Measurements from ENCODE around the gene QSER1. TPM values are rescaled to one million over a fixed set of nuclear protein-coding genes. Genes with fewer than 3 reads are reported as not detected.
A peak's percentile ranks its signal among the peaks of the same experiment; 100 is the strongest.

The QSER1 gene
- total RNA-seq, 1 donor from 2014 or later, result 22.7 TPM

DNA sequence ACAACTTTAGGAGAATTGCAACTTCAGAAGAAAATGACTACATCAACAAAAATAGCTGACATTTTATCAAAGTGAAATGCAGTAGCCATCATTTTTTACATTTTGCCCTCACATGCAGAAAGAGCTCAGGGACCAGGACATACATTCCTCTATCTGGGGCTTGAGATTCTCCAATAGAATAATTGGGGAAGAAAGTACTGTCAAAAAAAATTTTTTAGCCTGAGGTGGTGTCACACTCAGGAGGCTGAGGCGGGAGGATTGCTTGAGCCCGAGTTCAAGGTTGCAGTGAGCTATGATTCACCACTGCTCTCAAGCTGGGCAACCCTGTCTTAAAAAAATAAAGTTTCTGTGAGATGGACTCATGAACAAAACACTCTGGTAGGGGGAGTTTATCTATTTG is 90.9 kb downstream of the QSER1 start:
- intact Hi-C loops (cut with DNase I), result no loop called here
- DNase-seq (ENCODE audit: low spot score), result no peak

GRCh38 chr11:32985600-32985999 is 93.0 kb downstream of the QSER1 start:
- DNase-seq (ENCODE audit: low spot score), result no peak
- intact Hi-C loops (cut with DNase I), result no loop called here

DNA sequence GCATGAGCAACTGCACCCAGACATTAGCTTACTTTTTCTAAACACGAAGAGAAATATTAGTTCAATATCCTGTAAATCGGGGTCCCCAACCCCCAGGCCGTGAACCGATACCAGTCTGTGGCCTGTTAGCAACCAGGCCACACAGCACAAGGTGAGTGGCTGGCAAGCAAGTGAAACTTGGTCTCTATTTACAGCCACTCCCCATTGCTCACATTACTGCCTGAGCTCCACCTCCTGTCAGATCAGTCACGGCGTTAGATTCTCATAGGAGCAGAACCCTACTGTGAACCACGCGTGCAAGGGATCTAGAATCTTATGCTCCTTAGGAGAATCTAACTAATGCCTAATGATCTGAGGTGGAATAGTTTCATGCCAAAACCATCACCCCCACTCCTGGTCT is 95.2 kb downstream of the QSER1 start:
- no peak for DNase-seq (ENCODE audit: low spot score)
- intact Hi-C loops (cut with DNase I), result no loop called here

- no peak for DNase-seq (ENCODE audit: low spot score)
- intact Hi-C loops (cut with DNase I), result no loop called here
Measured at GRCh38 chr11:32990481-32990880, 97.9 kb downstream of the QSER1 start.

DNA sequence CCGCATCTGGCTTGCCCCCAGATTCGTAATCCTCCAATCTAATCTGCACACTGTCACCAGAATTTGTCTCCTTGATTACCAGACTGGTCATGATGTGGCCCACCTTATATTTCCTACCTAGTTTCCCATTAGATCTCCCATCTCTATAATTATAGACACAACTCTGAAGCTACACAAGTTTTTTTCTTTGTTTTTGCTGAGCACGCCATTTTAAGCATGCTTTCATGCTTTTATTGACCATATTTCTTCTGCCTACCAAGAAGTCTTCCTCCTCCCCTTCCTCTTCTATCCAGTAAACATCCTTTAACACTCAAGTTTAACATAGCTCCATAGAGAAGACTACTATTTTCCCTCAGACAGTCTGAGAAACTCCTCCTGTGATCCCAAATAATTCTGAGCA is 98.8 kb downstream of the QSER1 start:
- DNase-seq (ENCODE audit: low spot score), result no peak
- intact Hi-C loops (cut with DNase I), result no loop called here

DNA sequence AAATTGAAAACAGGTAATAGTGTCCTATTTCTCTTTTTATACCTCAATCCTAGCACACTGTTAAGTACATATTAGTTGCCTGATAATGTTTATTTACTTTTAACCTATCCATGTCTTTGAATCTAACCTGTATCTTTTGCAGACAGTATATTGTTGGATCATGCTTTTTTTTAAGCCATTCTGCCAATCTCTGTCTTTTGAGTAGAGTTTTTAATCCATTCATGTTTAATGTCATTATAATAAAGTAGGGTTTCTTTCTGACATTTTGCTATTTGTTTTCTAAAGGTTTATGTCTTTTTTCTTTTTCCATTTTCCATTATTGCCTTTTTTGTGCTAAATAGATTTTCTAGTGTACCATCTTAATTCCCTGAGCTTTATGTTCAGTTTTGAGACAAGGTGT is 99.3 kb downstream of the QSER1 start:
- intact Hi-C loops (cut with DNase I), result no loop called here
- no peak for DNase-seq (ENCODE audit: low spot score)

GRCh38 chr11:33000181-33000580 is 107.6 kb downstream of the QSER1 start:
- intact Hi-C loops (cut with DNase I), result no loop called here
- no peak for DNase-seq (ENCODE audit: low spot score)

DNA sequence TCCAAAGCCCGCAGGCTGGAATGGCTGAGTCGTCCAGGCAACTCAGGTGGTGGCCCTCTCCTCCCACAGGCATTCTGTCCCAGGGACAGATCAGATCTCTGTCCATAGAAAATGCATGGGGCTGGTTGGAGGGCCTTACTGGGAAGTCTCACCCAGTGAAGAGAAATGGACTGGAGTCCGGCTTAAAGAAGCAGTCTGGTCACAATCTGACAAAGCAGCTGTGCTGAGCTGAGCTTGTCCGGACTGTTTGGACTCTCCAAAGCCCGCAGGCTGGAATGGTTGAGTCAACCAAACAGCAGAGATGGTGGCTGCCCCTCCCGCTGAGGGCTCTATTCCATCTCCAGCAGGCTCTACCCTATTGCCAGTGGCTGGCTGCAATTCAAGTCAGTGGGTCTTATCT is 108.7 kb downstream of the QSER1 start:
- intact Hi-C loops (cut with DNase I), result no loop called here
- no peak for DNase-seq (ENCODE audit: low spot score)

DNA sequence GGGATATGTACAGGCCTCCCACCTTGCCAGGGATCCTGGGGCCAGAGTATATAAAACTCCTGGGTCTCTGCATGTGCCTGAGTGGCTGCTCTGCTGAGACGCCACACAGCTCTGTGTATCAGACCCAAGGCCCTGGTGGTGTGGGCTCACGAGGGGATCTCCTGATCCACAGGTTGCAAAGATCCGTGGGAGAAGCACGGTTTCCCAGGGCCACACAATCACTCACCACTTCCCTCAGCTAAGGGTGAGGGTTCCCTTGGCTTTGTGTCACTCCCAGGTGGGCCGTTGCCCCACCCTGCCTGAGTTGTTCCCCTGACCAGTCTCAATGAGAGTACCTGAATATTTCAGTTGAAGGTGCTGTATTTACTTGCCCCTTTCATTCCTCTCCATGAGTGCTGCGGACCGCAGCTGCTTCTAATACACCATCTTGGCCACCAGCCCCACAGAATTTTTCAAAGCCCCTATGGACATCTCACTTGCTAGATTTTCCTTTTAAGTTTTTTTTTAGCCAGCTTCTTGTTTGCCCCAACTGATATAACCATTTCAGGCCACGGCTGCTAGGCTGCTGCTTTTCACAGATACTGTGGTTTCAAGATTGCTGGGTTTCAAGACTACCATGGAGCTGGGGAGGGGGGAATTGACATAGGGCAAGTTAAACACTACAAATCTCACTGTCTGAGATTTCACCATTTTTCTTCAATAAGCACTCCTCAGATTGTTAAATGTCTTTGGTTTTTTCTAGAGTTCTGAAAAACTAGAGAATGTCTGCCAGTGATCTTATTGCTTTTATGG is 109.3 kb downstream of the QSER1 start:
- DNase-seq (ENCODE audit: low spot score), result no peak
- intact Hi-C loops (cut with DNase I), result no loop called here

DNA sequence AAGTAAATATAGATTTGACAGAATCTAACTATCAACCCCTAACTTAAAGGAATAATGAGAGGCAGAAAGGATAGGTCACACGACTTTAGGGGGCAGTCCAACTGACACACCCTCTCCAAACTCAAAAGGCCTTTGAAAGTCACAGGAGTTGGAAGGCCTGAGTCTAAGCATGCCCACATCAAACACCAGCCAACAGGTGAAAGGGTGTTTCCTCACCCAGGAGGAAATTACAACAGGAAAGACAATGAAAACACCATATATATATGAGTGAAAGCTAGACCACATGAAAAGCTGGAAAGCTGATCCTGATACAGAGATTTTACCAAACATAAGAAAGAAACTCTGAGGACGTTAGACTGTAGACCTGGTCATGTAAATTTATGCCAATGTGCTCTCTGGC is 112.6 kb downstream of the QSER1 start:
- intact Hi-C loops (cut with DNase I), result no loop called here
- DNase-seq (ENCODE audit: low spot score), result no peak

DNA sequence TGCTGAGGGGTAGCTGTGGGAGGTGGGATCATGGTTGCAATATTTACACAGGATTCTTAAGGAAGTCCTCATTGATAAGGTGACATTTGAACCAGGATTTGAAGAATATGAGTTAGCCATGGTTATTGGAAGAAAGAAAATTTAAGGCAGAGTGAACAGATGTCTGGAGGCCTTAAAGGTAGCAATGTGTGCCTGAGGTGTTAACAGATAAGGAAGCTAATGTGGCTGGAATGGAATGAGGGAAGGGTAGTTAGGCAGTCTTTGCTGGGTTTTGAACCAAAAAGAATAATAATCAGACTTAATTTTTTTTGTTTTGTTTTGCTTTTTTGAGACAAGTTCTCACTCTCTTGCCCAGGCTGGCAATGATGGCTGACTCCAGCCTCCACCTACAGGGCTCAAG is 113.4 kb downstream of the QSER1 start:
- intact Hi-C loops (cut with DNase I), result no loop called here
- no peak for DNase-seq (ENCODE audit: low spot score)

GRCh38 chr11:33013755-33014154 is 121.1 kb downstream of the QSER1 start:
- intact Hi-C loops (cut with DNase I), result no loop called here
- no peak for DNase-seq (ENCODE audit: low spot score)

DNA sequence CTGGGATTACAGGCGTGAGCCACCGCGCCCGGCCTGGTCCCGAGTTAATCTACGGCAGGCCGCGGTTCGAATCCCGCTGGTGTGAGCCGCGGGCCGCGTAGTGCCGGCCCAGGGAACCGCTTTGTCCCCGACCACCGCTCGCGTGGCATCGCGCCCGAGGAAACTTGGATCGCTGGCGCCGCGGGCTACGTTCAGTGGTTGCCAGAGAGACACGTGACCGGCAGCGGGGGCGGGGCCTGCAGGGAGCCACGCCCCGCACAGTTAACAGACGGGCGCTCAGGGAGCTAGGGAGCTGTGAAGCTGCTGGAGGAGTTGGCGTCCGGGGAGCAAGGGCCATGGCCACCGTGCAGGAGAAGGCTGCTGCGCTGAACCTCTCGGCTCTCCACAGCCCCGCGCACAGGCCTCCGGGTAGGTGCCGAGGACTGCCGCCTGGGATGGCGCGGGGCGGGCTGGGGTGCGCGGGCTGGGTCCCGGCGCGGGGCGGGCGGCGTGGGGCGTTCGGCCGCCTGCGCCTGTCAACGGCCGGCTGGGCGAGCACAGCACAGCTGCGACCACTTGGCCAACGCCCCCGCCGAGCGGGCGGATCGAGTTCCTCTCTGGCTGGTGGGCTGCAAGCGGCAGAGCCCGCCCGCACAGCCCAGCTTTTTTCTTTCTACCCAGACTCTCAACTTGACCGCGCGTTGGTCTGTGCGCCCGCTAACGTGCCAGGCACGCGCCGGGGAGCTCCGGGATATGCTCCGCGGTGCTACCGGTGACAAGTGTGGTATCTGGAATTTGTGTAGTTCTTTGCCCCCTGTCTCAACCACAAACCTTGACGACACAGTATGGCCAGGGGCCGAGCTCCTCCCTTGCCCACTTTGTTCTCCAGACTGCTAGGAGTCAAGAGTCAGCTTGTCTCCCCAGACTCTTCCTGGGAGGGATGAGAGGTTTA is 123.3 kb downstream of the QSER1 start, which contains the start of gene DEPDC7:
TSS of gene DEPDC7 (plus strand) at position 258 of the 931 bp plus-strand sequence. CDS start at position 336, 78 bp downstream.
- intact Hi-C loops (cut with DNase I), result no loop called here

GRCh38 chr11:33016654-33017053 is 124.0 kb downstream of the QSER1 start:
- intact Hi-C loops (cut with DNase I), result no loop called here
- no peak for DNase-seq (ENCODE audit: low spot score)

More for the DNA sequence above, 123.3 kb downstream of the QSER1 start, which contains the start of gene DEPDC7:
- DNase-seq (ENCODE audit: low spot score), result peak; percentile 92

DNA sequence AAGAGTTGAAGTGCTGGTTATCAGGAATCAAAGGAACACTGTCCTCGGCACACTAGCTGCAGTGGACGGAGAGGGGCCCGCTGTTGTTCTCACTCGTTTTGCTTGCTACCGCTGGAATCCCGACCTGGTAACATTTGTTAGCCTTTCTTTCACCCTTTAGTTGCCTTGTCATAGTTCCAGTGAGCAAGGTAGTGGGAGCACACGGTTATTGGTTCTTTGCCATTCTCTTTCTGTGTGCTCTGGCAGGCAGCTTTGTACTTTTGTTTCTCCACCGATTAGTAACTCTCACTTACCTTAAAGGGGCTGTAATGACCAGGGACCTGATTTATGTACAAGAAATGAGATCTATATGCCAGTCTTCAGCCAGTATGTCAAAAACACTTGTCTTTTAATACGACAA is 124.9 kb downstream of the QSER1 start:
- DNase-seq (ENCODE audit: low spot score), result no peak
- intact Hi-C loops (cut with DNase I), result no loop called here

DNA sequence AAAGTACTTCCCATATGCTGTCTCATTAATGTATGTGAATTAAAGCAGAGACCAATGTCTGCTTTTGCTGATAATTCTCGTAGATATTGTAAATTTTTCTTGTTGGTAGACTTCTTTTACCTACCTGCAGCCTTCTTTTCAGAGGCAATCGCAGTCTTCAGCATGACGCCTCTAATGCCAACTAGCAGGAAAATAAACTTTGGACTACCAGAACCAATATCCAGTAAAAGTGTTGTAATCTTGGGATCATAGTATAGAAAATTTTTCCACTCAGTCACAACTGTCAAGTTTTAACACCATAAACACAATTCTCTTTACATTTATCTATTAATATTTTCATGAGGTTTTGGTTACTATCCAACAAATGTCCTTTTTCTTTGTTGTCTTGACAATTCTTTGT is 125.4 kb downstream of the QSER1 start:
- intact Hi-C loops (cut with DNase I), result no loop called here
- DNase-seq (ENCODE audit: low spot score), result no peak

DNA sequence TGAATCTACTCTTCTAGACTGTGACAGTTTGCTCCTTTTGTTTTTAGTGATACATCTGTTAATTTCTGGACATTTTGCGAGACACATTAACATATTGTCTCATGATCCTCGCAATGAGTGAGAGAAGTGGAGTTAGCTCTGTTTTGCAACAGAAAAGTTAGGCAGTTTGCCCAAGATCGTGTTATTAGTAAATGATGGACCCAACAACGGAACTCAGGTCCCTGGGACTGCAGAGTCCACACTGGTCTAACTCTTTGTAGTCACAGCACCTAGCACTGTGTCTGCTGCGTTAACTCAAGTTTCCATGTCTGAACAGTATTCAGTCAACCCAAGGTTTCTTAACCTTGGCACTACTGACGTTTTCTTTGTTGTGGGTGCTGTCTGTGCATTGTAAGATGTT is 126.2 kb downstream of the QSER1 start:
- DNase-seq (ENCODE audit: low spot score), result no peak
- intact Hi-C loops (cut with DNase I), result no loop called here

DNA sequence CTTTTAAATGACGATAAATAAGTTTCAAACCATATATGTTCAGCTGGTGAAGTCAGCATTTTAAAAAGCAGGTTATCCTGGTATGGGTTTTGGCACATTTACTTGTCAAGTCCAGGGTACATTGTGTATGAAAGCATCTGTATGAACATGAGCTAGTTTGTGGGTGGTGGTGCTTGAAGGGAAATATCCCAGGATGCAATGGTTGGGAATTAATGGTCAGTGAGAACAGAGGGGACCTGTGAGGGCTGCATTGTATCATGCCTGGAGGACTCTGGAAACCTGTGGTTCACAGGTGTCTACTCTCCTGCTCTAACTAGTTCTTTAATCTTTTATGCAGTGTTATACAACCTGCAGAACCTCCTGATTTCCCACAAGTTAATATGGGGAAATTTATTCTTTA is 128.9 kb downstream of the QSER1 start:
- intact Hi-C loops (cut with DNase I), result no loop called here

DNA sequence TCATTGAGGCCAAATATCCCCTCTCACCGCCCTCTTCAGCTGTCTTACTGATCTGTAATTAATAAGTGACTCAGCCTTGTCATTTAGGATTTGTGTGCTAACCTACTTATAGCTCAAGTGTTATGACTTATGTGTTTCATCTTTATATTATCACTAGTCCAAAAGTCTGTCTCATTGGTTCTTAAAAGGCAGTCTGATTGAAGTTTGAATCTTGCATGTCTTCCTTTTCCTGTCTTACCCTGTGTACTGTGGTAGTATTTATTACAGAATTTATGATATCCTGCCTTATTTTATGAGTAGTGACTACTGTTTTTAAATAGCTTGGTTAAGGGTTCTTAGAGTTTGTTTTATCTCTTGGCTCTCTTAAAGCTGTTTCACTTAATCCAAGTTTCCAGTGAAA is 129.3 kb downstream of the QSER1 start:
- no peak for DNase-seq (ENCODE audit: low spot score)
- intact Hi-C loops (cut with DNase I), result no loop called here

More for the DNA sequence above, 128.9 kb downstream of the QSER1 start:
- no peak for DNase-seq (ENCODE audit: low spot score)

DNA sequence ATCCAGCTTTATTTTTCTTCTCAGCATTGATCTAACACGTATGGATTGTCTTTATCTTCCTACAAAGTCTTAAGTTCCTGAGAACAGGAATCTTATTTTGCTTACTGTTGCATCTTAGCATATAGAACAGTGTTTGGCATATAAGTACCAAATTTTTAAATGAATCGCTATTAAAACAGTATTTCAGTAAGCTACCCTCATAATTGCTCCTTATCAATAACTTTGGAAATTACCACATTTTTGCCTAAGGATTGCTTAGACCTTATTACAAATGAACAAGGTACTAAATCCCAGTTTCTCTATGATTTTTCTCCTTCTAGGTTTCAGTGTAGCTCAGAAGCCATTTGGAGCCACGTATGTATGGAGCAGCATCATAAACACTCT is 132.7 kb downstream of the QSER1 start:
- no peak for DNase-seq (ENCODE audit: low spot score)
- intact Hi-C loops (cut with DNase I), result no loop called here

DNA sequence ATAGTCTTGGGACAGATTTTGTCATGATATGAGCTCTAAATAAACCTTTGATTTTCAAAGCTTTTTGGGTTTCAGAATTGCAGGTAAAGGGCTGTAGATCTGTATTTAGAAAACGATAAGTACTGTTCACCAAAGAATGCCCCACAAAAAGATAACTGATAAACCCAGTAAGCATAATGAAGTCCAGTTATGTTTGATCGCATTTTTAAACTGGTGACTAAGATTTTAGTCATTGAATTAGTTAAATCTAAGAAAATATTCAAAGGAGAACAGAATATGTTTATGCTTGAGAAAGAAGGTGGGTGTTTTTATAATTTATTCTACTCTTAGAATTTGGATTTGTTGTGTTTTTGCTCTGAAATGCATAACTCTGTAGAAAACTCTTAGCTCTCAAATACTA is 134.6 kb downstream of the QSER1 start:
- intact Hi-C loops (cut with DNase I), result no loop called here
- DNase-seq (ENCODE audit: low spot score), result no peak

All from cardiac septum (tissue), 1 donor.